Measurements from ENCODE around the gene HAND1.

Gene HAND1

GRCh38 chr5:154478752-154479159 lies 729 bp upstream of the HAND1 start:
- no peak for DNase-seq (ENCODE audit: low read depth in 2 of 2)

- DNase-seq (ENCODE audit: low read depth in 2 of 2), result no peak
Observed at GRCh38 chr5:154477382-154478223, 424 bp downstream of the HAND1 start.

DNA sequence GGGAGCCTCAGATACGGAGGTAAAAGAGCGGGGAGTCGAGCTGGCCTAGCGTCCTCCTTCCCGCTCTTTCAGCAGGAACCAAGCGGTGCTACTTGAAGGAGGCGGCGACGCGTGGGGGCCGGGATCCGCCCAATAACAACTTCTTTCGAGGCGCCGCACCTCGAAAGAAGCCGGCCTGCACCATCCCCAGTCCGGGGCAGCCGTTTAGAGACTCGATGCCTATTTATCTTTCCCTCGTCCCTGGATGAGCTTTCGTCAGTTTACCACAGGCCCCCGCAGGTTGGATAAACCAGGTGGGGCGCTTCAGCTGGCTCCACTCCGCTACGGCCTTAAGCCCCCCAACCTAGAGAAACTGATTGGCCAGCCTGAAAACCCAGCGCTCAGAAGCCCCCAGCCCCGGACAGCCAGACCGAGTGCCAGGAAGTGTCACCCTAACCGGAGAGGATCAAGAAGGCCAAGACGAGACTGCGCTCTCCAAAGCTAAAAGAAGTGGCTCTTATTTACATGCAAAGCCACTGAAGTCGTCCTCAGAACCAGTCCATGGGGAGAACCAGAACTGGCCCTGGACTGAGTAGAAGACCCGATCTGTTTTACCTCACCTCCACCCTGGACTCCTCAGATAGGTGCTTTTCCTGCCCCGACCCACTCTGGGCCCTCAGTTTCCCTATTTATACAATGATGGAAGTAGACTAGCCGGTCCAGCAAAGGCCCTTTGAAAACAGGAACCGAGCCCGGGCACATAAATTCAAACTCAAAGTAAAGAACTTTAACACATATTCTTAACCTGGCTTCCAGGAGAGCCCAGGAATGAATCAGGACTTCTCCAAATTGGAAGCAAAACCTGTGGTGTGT lies 1.4 kb downstream of the HAND1 start:
- no peak for DNase-seq (ENCODE audit: low read depth in 2 of 2)

DNA sequence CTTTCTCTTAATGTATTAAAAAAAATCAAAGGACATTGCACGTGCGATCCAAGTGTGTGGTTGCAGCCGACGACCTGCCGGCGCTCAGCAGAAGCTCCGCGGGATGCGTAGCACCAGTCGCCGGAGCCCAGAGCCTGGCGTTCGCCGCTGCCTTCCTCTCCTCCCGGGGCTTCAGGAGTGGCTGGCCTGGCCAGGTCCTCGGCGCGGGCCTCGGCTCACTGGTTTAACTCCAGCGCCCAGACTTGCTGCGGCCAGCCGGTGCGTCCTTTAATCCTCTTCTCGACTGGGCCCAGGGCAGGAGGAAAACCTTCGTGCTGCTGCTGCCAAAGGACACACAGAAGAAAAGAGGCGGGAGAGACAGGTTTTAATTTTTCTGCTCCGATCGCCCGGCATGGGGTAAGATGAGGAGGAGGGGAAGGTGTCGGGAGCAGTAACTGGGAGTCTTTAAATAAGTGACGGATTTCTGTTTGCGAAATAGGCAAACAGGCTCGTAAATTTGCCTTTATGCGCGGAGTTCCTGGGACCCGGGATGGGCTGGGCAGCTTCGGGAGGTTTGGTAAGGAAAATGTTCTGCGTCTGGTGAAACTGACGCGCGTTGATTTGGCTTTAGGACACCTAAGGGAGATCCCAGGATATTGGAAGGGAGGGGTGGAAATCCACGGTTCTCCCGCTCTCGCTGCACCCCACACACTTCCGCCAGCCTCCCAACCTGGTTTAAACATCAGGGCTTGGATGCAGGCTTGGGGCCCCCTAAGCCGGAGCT lies 2.3 kb downstream of the HAND1 start:
- DNase-seq (ENCODE audit: low read depth in 2 of 2), result no peak

DNA sequence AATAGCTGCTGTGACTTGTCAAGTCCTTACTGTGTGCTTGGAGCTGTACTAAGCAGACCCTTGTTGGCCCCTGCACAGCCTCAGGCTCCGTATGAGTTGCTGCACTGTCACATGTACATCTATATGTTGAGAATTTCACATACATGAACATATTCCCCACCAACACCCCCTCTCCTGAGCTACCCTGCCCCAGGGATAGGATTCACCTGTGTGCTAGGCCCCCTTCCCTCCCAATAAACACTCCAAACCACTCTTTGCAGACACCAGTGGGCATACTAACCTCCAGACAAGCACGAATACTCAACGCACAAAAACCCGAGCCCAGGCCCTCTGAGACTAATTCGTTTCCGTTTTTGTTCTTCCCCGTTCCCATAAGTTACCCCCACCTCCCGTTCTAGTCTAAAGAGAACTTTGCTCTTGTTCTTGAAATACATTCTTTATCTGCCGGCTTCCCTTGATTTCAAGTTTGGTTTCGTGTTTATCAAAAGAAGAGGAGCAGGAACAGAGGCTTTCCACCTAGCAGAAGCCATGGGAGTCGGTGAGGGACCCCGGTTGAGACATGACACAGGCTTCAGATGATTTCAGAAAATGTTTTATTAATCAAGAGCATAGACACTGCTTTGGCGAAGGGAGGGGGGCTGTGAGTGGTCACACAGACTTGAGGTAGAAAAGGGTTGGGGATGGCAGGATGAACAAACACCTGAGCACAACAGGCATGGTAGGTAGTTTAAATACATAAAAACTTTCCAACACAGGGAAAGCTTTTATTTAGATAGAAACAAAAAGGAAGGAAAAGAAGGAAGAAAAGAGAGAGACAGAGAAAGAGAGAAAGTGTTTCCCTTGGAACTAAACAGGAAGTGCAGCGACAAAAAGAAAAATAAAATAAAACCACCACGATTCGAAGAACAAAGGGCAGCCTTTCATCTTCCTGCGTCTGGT lies 3.4 kb downstream of the HAND1 start:
- DNase-seq (ENCODE audit: low read depth in 2 of 2), result no peak

DNA sequence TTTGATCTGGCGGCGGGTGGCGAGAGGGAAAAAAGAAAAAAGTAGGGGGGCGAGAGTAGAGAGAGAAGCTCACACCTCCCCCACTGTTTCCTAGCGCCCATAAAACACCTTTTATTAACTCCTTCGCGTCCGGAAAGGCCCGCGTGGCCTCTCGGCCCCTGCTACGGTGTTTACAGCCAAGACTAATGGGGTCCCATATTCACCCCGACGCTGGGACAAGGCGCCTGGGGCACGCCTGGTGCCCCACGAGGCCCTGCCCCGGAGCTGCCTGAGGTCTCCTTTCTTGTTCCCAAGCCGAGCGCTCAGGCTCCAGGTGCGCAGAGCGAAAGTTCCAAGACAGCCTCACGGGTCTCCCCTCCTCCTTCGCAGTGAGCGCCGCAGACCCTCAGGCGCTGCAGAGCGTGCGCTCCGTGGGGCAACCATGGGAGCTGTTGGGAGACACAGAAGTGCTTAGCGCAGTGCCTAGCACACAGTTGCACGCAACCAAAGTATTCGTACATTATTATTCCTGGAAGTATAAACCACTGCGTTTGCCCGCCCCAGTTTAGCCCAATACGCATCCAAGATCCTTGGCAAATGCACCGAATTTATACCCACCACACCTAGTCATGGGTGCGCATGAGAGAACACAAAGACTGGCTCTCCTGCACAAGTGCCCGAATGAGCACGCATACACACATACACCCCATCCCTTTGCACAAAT lies 4.3 kb downstream of the HAND1 start:
- no peak for DNase-seq (ENCODE audit: low read depth in 2 of 2)

DNA sequence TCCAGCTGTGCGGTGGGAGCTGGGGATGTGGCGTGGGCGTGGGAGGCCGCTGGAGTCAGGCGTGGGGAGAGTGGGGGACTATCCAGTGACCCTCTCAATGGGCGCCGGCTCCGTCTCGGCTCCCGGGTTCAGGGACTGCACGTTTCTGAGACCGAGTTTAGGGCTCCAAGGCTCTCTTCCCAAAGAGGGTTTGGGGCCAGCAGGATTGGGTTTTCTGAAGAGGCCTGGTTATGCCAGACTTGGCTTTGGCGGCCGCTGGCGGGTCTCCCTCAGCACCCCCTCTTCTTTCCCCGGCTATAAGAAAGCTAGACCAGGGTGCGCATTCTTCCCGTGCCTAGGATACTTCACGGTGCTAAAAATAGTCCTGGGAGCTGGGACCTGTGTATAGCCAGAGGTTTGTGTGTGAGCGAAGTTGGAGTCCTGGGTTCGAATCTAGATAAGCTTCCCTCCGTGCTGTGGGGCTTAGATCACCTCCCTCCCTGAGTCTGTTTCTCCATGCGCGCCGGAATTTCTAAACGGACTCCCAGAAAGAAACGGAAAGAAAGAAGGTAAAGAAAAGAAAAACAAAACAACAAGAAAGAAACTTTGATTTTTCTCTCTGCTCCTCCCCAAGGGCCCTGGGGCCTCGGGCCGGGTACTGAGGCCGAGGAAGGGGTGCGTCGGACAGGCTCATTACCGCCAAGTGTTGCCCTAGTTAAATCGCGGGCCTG lies 5.0 kb downstream of the HAND1 start:
- DNase-seq (ENCODE audit: low read depth in 2 of 2), result no peak

- DNase-seq (ENCODE audit: low read depth in 2 of 2), result no peak
Observed at GRCh38 chr5:154470947-154471870, 6.8 kb downstream of the HAND1 start.

GRCh38 chr5:154470137-154470536 lies 7.9 kb downstream of the HAND1 start:
- DNase-seq (ENCODE audit: low read depth in 2 of 2), result no peak

DNA sequence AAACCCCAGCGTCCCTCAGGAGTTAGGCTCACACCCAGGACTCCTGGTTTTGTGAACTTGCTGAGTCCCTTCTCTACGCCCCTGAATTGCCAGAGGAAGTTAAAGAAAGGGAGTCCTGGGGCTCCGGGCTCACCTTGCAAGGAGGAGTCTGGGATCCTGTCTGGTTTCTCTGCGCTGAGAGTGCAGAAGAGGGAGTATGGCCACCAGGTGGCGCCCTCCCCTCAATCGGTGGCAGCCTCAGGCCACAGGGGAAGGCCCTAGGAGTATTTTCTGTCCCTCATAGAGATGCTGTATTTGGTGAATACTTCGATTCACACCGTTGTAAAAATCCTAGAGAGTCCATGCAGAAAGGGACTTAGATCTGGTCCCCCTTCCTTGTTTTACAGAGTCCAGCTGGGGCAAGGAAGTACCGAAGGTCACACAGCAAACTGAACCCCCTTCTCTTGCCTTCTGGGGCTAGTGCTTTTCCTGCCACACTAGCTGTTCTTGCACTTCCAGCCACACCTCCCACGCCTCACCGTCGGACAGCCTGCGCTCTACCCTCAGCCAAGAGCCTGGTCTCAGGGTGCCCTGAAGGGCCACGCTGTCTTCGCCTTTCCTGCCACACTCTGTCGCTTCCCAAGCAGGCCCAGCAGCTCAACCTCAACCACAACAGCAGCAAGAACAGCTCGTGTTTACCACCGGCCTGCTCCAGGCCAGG lies 10.2 kb downstream of the HAND1 start:
- no peak for DNase-seq (ENCODE audit: low read depth in 2 of 2)

GRCh38 chr5:154466671-154467070 lies 11.4 kb downstream of the HAND1 start:
- no peak for DNase-seq (ENCODE audit: low read depth in 2 of 2)

DNA sequence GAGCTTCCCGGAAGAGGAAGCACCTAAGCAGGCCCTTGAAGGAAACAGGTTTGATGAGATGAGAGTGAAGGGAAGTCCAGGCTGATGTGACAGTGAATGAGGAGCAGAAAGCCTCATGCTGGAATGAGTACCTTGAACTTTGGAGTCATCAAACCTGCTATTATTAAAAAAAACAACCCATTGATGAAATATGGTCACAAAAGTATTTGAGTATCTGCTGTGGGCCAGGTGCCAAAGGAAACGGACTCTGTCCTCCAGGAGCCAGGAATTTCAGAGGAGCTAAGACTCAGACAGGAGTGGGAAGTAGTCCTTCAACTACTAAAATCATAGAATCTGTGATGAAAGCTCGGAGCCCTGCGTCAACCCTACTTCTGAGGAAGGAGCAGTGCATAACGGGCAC lies 11.9 kb downstream of the HAND1 start:
- DNase-seq (ENCODE audit: low read depth in 2 of 2), result no peak

GRCh38 chr5:154465169-154465568 lies 12.9 kb downstream of the HAND1 start:
- no peak for DNase-seq (ENCODE audit: low read depth in 2 of 2)

GRCh38 chr5:154464438-154464837 lies 13.6 kb downstream of the HAND1 start:
- no peak for DNase-seq (ENCODE audit: low read depth in 2 of 2)

GRCh38 chr5:154461531-154461930 lies 16.5 kb downstream of the HAND1 start:
- no peak for DNase-seq (ENCODE audit: low read depth in 2 of 2)

DNA sequence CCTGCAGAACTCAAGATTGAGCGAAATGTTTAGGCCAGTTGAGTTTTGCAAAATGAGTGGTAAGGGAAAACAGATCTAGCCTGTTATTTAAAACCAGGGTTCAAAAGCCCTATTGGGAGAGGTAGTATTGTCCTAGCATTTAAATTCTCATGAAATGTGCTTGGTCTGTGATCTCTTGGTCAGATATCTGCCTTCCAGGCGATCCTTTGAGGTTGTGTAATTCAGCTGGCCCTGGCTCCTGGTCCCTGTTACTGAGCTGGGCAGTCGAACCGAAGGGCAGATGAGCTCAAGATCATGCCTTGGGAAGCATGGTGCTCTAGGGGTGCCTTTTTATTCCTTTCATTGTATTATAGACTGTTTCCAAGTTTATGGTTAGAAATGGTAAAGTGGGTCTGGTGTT lies 17.9 kb downstream of the HAND1 start:
- no peak for DNase-seq (ENCODE audit: low read depth in 2 of 2)

DNA sequence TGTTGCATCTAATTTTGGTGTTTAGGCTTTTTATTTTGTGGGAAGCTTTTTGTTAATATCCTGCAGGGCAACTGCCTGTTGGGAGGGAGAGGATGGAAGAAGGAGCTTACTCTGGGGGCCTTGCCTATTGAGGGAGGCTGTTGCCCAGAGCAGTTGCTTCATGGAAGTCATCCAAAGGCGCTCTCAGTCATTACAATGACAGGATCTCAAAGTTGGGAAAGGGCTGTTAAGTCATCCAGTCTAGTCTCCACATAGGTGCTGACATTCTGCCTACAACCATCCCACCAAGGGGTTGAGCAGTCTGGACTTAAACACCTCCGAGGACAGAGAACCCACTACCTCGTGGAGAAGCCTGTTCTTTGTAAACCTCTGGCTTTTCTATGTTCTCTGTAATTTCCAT lies 19.0 kb downstream of the HAND1 start:
- no peak for DNase-seq (ENCODE audit: low read depth in 2 of 2)

DNA sequence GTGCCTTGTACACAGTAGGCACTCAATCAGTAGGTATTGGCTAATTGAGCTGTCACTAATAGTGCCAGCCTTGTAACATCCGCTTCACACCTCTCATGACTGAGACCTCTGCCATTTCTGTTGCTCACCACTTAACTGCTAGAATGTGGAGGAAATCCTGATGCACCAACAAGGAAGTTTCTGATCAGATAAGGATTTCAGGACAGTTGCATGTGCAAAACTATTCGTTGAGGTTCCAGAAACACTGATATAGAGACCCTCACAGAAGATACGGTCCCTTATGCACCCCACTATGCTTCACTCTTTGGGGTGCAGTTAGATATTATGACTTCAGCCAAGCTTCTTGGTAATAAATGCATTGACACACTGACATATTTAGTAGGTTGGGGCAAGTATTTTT lies 21.5 kb downstream of the HAND1 start:
- no peak for DNase-seq (ENCODE audit: low read depth in 2 of 2)
